Neuronal stem cell (in vitro differentiated cells): ENCODE data around the gene LTC4S.

Experiments
- DNase-seq: peaks from one replicate; pipeline ENCODE4 v3.0.0-alpha.2; 2013; ENCODE audit warnings: low spot score
- H2AFZ ChIP-seq: one replicate; pipeline ENCODE4 v1.6.1; 2013; ENCODE audit warnings: mild to moderate bottlenecking, low read length, inconsistent platforms
- H2AK5ac ChIP-seq: 2 replicates; pipeline ENCODE4 v1.6.1; 2013; ENCODE audit warnings: low read depth, mild to moderate bottlenecking, inconsistent platforms, low read length, moderate library complexity, mixed read lengths
- H2BK120ac ChIP-seq: 2 replicates; pipeline ENCODE4 v1.6.1; 2013; ENCODE audit warnings: low read depth, mild to moderate bottlenecking, inconsistent platforms, low read length, moderate library complexity, mixed read lengths
- H2BK12ac ChIP-seq: one replicate; pipeline ENCODE4 v1.6.1; 2013; ENCODE audit warnings: low read length, inconsistent platforms
- H2BK15ac ChIP-seq: 2 replicates; pipeline ENCODE4 v1.6.1; 2013; ENCODE audit warnings: mild to moderate bottlenecking, low read length, inconsistent platforms, mixed read lengths
- H2BK5ac ChIP-seq: one replicate; pipeline ENCODE4 v1.6.1; 2013; ENCODE audit warnings: inconsistent platforms, mild to moderate bottlenecking, low read length, moderate library complexity
- H3K14ac ChIP-seq: one replicate; pipeline ENCODE4 v1.6.1; 2013; ENCODE audit warnings: low read length, inconsistent platforms
- H3K18ac ChIP-seq: 2 replicates; pipeline ENCODE4 v1.6.1; 2013; ENCODE audit warnings: low read length, inconsistent platforms
- H3K23ac ChIP-seq: 2 replicates; pipeline ENCODE4 v1.6.1; 2013; ENCODE audit warnings: low read depth, mild to moderate bottlenecking, mixed read lengths, low read length, inconsistent platforms; ENCODE audit not compliant: poor library complexity
- H3K27ac ChIP-seq: replicated peaks from 3 replicates; pipeline ENCODE4 v1.5.1; 2013; ENCODE audit warnings: low read length, inconsistent platforms
- H3K27me3 ChIP-seq, 3 experiments: 2 replicates each; pipeline ENCODE4 v1.6.1; 2013; ENCODE audit warnings: low read length in 3 of 3, mild to moderate bottlenecking in 2 of 3, inconsistent platforms in 1 of 3, low read depth in 1 of 3, mixed read lengths in 1 of 3, moderate library complexity in 1 of 3; ENCODE audit not compliant: control insufficient read depth in 3 of 3, insufficient read depth in 3 of 3
- H3K36me3 ChIP-seq, 2 donors: replicated peaks in 1 of 2; 2 replicates each; pipeline ENCODE4 v1.6.1; 2013; ENCODE audit warnings: low read length in 2 of 2; ENCODE audit not compliant: control insufficient read depth in 2 of 2, insufficient read depth in 2 of 2
- H3K4ac ChIP-seq: 2 replicates; pipeline ENCODE4 v1.6.1; 2013; ENCODE audit warnings: inconsistent platforms, mild to moderate bottlenecking, low read length, moderate library complexity
- H3K4me1 ChIP-seq, 2 donors: 1 replicate in 1 of 2; 2 replicates in 1 of 2; pipeline ENCODE4 v1.6.1; 2013; ENCODE audit warnings: low read length in 2 of 2, low read depth in 1 of 2; ENCODE audit not compliant: control insufficient read depth in 2 of 2, insufficient read depth in 1 of 2
- H3K4me2 ChIP-seq: one replicate; pipeline ENCODE4 v1.6.1; 2013; ENCODE audit warnings: mild to moderate bottlenecking, low read length, inconsistent platforms; ENCODE audit not compliant: insufficient read depth, poor library complexity, severe bottlenecking
- H3K4me3 ChIP-seq, 2 donors: 2 replicates each; pipeline ENCODE4 v1.5.1; 2013; ENCODE audit warnings: low read length in 2 of 2, mild to moderate bottlenecking in 2 of 2, inconsistent platforms in 1 of 2, moderate library complexity in 1 of 2
- H3K79me1 ChIP-seq: one replicate; pipeline ENCODE4 v1.6.1; 2013; ENCODE audit warnings: low read depth, mild to moderate bottlenecking, inconsistent platforms, low read length, moderate library complexity
- H3K9ac ChIP-seq: one replicate; pipeline ENCODE4 v1.6.1; 2013; ENCODE audit warnings: mild to moderate bottlenecking, low read depth, low read length, inconsistent platforms; ENCODE audit not compliant: poor library complexity
- H3K9me3 ChIP-seq, 2 donors: replicated peaks in 1 of 2; 2 replicates each; pipeline versions ENCODE3 to v1.6.1; 2013; ENCODE audit warnings: low read length in 2 of 2, mild to moderate bottlenecking in 2 of 2, inconsistent platforms in 1 of 2, low read depth in 1 of 2, mixed read lengths in 1 of 2, moderate library complexity in 1 of 2; ENCODE audit not compliant: control insufficient read depth in 2 of 2, insufficient read depth in 1 of 2
- H4K8ac ChIP-seq: one replicate; pipeline ENCODE4 v1.6.1; 2013; ENCODE audit warnings: low read depth, mild to moderate bottlenecking, inconsistent platforms, low read length, moderate library complexity
- H4K91ac ChIP-seq: one replicate; pipeline ENCODE4 v1.6.1; 2013; ENCODE audit warnings: low read length, low read depth, mild to moderate bottlenecking, inconsistent platforms; ENCODE audit not compliant: poor library complexity
- WGBS, 2 donors: extraction: QIAGEN DNeasy Blood & Tissue Kit; methylation state at CpG; one replicate each; pipeline ENCODE4 v1.1.7; 2013; ENCODE audit warnings: missing lambda C conversion rate in 2 of 2, mixed read lengths in 1 of 2; ENCODE audit not compliant: insufficient read length in 2 of 2, insufficient replicate concordance in 1 of 2; ENCODE audit errors: extremely low coverage in 2 of 2; 5-methylcytosine and 5-hydroxymethylcytosine counted together

Gene LTC4S

DNA sequence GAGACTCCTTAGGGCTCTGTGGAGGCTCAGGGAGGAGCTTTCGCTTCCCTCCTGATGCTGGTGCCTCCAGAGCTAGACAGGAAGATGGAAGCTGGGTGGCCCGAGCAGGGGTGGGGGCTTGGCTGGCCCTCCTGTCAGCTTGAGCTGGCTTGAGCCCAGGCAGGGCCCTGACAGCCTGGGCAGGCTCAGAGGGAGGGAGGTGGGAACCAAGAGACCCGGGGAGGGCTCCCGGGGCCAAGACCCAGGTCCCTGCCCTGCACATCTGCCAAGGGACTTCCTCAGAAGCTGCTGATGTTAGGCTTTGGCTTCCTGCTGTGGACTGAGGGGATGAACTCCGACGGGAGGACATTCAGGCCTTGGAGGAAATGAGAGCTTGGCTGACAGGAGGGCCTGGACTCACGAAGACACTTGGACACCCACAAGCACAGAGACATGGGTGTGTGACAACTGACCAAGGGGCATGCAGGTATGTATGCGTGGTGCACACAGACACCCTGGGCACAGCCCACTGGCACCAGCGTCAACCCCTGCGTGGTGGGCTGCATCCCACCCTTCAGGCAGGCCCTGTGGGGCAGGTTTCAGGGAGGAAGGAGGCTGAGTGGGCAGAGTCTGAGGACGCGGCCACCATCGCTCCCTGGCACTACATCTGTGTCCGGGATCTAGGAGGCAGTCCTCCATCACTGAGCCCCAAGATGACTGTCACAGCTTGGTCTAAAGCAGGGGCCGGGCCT, 1.7 kb upstream of the LTC4S start:
- no peak for DNase-seq
- Histone ChIP-seq H3K9ac (peak overlapping the region; percentile 21), H3K4me2 (no peak overlapping the region), H2BK12ac (no peak overlapping the region), H2AFZ (no peak overlapping the region), H2BK15ac (no peak overlapping the region), H3K23ac (peak overlapping the region; percentile 55), H3K14ac (peak overlapping the region; percentile 38), H2BK120ac (no peak overlapping the region), H3K79me1 (peaks cover 2% of the 10 kb centered on the region), H3K4me3 (no peak overlapping the region), H2AK5ac (no peak overlapping the region), H3K4ac (no peak overlapping the region), H3K27me3 (peaks cover 0 to 5% (median 0%) of the 10 kb centered on the region in 3 experiments), H2BK5ac (no peak overlapping the region), H3K4me1 (peaks cover 3 to 5% of the 10 kb centered on the region in 2 donors), H4K91ac (no peak overlapping the region), H3K18ac (no peak overlapping the region), H3K9me3 (peaks cover 0 to 5% of the 10 kb centered on the region in 2 donors), H4K8ac (peak overlapping the region; percentile 3), H3K27ac (no peak overlapping the region), H3K36me3 (peaks cover 1 to 5% of the 10 kb centered on the region in 2 donors)
- no CpG with 5 or more reads among the region's 15 CpGs for WGBS, 2 donors

DNA sequence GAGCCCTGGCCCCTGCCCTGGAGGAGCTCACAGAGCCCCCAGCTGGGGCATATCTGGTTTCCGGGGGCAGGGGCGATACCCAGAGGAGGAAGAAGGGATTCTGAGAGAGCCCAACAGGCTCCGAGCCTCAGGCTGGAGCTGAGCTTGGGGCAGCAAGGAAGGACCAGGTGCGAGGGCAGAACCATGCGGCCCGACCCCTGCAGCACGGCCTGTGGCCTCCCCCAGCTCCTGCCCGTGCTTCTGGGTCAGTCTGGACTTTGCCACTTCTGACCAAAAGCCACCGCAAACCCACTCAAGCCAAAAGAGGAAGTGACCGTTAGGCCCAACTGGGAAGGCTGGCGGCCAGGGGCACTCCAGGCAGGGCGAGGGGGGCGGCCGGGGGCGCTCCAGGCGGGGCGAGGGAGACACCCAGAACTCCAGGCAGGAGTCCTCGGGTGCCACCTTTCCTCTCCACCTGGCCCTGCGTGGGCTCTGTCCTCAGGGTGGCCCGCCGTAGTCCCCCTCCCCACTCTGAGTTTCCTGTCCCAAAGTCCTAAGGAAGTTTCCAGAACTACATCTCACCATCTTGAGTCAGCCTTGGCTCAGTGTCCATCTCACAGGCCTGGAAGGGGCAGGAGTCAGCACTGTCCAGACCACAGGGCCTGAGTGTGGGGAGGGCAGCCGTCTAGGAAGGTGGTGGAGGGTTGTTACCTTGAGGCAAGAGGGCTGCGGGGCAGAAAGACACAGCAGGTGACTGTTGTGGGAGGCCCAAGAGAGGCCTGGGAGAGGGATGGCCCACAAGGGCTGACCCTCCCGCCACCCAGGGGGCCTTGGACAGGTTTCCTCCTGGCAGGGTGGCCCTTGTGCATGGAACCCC, 946 bp upstream of the LTC4S start:
- peaks cover 0 to 6% of the 10 kb centered on the region in 2 donors for H3K9me3 ChIP-seq
- H3K27ac ChIP-seq: no peak overlapping the region
- H3K18ac ChIP-seq: no peak overlapping the region
- peak overlapping the region; percentile 23 for H4K8ac ChIP-seq
- no CpG with 5 or more reads among the region's 24 CpGs for WGBS, 2 donors
- H3K4ac ChIP-seq: no peak overlapping the region
- no peak overlapping the region for H4K91ac ChIP-seq
- no peak overlapping the region for H2BK120ac ChIP-seq
- no peak overlapping the region for H2AFZ ChIP-seq
- no peak overlapping the region for H3K4me3 ChIP-seq
- H3K4me2 ChIP-seq: no peak overlapping the region
- H2BK15ac ChIP-seq: no peak overlapping the region
- no peak overlapping the region for H2BK12ac ChIP-seq
- H3K23ac ChIP-seq: peak overlapping the region; percentile 73
- peaks cover 4 to 13% of the 10 kb centered on the region in 2 donors for H3K36me3 ChIP-seq
- peaks cover 0 to 8% (median 0%) of the 10 kb centered on the region in 3 experiments for H3K27me3 ChIP-seq
- peaks cover 3 to 5% of the 10 kb centered on the region in 2 donors for H3K4me1 ChIP-seq
- H3K14ac ChIP-seq: peak overlapping the region; percentile 56
- peak overlapping the region; percentile 39 for H2BK5ac ChIP-seq
- H3K9ac ChIP-seq: no peak overlapping the region
- H3K79me1 ChIP-seq: peaks cover 2% of the 10 kb centered on the region
- H2AK5ac ChIP-seq: peak overlapping the region; percentile 21
- DNase-seq: no peak

DNA sequence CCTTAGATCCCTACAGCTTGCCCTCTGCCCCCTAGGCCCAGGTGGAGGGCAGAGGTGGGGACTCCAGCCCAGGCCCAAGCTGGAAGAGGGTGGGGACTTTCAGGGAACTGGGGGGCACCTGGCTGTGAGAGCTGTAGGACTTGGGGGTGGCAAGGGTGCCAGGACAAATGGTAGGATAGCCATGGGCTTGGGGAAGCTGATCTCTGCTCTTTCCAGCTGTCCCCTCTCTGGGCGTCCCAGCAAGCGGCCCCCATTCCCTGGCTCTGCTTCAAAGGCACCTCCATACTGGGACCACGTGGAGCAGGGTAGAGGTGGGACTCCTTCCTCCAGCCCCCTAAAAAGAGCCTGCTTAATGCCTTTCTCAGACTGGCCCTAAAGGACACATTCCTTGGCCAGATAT, 385 bp downstream of the LTC4S start:
- no peak overlapping the region for H4K8ac ChIP-seq
- peak overlapping the region; percentile 48 for H3K18ac ChIP-seq
- H3K9me3 ChIP-seq: peaks cover 0 to 5% of the 10 kb centered on the region in 2 donors
- peaks cover 12 to 26% of the 10 kb centered on the region in 2 donors for H3K36me3 ChIP-seq
- no peak overlapping the region for H2AFZ ChIP-seq
- no peak overlapping the region for H2BK120ac ChIP-seq
- no peak overlapping the region for H2BK15ac ChIP-seq
- no peak overlapping the region for H3K4me3 ChIP-seq
- peaks cover 0 to 8% (median 0%) of the 10 kb centered on the region in 3 experiments for H3K27me3 ChIP-seq
- H4K91ac ChIP-seq: no peak overlapping the region
- H3K14ac ChIP-seq: peak overlapping the region; percentile 82
- peak overlapping the region; percentile 19 for H2AK5ac ChIP-seq
- H3K27ac ChIP-seq: no peak overlapping the region
- H3K4me2 ChIP-seq: no peak overlapping the region
- no peak for DNase-seq
- no peak overlapping the region for H3K4ac ChIP-seq
- H3K79me1 ChIP-seq: peaks cover 2% of the 10 kb centered on the region
- H3K9ac ChIP-seq: peak overlapping the region; percentile 44
- no peak overlapping the region for H3K23ac ChIP-seq
- no CpG with 5 or more reads among the region's 3 CpGs for WGBS, 2 donors
- H2BK12ac ChIP-seq: no peak overlapping the region
- peaks cover 3 to 5% of the 10 kb centered on the region in 2 donors for H3K4me1 ChIP-seq
- H2BK5ac ChIP-seq: peak overlapping the region; percentile 2

DNA sequence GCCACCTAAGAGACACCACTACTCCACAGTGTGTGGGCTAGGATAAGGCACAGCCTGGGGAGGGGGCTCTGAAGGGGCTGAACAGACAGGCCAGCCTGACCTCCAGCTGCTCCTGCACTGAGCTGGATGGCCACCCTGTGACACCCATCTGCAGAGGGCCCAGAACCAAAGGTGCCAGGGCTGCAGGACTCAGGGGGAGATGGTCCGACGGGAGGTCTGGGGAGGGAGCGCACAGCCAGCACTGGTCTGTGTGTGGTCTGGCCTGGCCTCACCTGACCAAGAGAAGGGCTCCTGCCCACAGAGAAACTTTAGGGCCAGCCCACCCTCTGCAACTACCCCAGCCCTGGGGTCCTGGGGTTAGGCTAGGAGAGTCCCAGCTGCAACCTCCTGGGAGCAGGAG, 789 bp downstream of the LTC4S start:
- Histone ChIP-seq H2AK5ac (peak overlapping the region; percentile 19), H3K36me3 (peaks cover 16 to 30% of the 10 kb centered on the region in 2 donors), H2BK5ac (peak overlapping the region; percentile 2), H2AFZ (no peak overlapping the region), H3K9me3 (peaks cover 0 to 5% of the 10 kb centered on the region in 2 donors), H3K79me1 (peaks cover 5% of the 10 kb centered on the region), H3K4me1 (peaks cover 3 to 5% of the 10 kb centered on the region in 2 donors), H3K14ac (peak overlapping the region; percentile 82), H3K4ac (no peak overlapping the region), H2BK15ac (peak overlapping the region; percentile 2), H4K91ac (peak overlapping the region; percentile 69), H4K8ac (no peak overlapping the region), H3K4me3 (no peak overlapping the region), H3K27me3 (peaks cover 0 to 8% (median 0%) of the 10 kb centered on the region in 3 experiments), H3K4me2 (no peak overlapping the region), H3K9ac (peak overlapping the region; percentile 16), H3K23ac (peak overlapping the region; percentile 31), H2BK120ac (no peak overlapping the region), H2BK12ac (no peak overlapping the region), H3K27ac (no peak overlapping the region), H3K18ac (peak overlapping the region; percentile 53)
- no peak for DNase-seq
- WGBS, 2 donors: no CpG with 5 or more reads among the region's 3 CpGs
